Measurements from ENCODE around the gene TUBA1C. TPM values are rescaled to one million over a fixed set of nuclear protein-coding genes. Genes with fewer than 3 reads are reported as not detected.
"Not testable (repeated sequence)": the region's sequence is repeated elsewhere in the genome, so short reads cannot be mapped to it uniquely, and the experiment has no call there.

The TUBA1C gene
- total RNA-seq, 1 donor: 609 TPM

DNA sequence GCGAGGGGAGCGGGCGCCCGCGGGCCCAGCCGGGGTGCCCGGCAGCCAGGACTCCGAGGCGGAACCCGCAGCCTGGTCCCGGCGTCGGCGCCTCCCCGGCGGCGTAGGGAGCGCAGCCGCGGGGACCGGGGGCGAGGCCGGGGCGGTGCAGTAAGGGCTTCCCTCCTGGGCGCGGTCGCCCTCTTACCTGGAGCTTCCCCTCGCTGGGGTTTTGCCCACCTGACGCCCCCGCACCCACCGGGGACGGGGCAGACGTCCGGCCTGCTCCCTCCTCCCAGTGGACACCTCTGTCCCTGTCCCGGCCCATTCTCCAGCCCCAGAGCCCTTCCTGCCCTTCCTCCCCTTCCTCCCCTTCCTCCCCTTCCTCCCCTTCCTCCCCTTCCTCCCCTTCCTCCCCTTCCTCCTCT lies 413 bp upstream of the TUBA1C start:
- no peak for DNase-seq (ENCODE audit: low read depth)
- H3K4me3 ChIP-seq (ENCODE audit: low read depth, low read length): peak overlapping the region; percentile 85
- TF ChIP-seq, protein P1, sequence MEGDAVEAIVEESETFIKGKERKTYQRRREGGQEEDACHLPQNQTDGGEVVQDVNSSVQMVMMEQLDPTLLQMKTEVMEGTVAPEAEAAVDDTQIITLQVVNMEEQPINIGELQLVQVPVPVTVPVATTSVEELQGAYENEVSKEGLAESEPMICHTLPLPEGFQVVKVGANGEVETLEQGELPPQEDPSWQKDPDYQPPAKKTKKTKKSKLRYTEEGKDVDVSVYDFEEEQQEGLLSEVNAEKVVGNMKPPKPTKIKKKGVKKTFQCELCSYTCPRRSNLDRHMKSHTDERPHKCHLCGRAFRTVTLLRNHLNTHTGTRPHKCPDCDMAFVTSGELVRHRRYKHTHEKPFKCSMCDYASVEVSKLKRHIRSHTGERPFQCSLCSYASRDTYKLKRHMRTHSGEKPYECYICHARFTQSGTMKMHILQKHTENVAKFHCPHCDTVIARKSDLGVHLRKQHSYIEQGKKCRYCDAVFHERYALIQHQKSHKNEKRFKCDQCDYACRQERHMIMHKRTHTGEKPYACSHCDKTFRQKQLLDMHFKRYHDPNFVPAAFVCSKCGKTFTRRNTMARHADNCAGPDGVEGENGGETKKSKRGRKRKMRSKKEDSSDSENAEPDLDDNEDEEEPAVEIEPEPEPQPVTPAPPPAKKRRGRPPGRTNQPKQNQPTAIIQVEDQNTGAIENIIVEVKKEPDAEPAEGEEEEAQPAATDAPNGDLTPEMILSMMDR (IDR thresholded peaks at IDR 0.05; ENCODE audit: insufficient read depth, low read depth, low read length): no peak

DNA sequence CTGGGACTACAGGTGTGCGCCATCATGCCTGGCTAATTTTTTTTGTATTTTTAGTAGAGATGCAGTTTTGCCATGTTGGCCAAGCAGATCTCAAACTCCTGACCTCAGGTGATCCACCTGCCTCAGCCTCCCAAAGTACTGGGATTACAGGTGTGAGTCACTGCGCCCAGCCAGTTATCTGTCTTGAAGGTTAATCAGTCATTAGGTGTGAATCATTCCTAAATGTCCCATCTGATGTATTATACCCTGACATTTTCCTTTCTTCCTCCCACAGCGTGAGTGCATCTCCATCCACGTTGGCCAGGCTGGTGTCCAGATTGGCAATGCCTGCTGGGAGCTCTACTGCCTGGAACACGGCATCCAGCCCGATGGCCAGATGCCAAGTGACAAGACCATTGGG lies 4.3 kb downstream of the TUBA1C start:
- peak overlapping the region; percentile 85 for H3K4me3 ChIP-seq (ENCODE audit: low read depth, low read length)
- not testable (repeated sequence) for DNase-seq (ENCODE audit: low read depth)

DNA sequence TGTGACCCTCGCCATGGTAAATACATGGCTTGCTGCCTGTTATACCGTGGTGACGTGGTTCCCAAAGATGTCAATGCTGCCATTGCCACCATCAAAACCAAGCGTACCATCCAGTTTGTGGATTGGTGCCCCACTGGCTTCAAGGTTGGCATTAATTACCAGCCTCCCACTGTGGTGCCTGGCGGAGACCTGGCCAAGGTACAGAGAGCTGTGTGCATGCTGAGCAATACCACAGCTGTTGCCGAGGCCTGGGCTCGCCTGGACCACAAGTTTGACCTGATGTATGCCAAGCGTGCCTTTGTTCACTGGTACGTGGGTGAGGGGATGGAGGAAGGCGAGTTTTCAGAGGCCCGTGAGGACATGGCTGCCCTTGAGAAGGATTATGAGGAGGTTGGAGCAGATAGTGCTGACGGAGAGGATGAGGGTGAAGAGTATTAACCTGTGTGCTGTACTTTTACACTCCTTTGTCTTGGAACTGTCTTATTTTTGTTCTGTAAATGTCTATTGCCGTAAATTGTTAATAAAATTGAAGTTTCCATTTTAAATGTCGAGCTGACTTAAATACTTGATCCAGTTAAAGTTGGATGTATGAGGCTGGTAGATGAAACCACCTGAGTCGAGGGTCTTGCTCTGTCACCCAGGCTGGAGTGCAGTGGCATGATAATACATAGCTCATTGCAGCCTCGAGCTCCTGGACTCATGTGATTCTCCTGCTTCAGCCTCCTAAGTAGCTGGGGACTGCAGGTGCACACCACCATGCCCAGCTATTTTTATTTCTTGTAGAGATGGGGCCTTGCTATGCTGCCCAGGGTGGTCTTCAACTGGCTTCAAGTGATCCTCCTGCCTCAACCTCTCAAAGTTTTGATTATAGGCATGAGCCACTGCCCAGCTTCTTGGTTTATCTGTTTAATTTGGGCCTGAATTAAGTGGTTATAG lies 8.2 kb downstream of the TUBA1C start:
- TF ChIP-seq, protein P1 (IDR thresholded peaks at IDR 0.05; ENCODE audit: insufficient read depth, low read depth, low read length): no peak
- no peak for DNase-seq (ENCODE audit: low read depth)
- H3K4me3 ChIP-seq (ENCODE audit: low read depth, low read length): no peak overlapping the region

DNA sequence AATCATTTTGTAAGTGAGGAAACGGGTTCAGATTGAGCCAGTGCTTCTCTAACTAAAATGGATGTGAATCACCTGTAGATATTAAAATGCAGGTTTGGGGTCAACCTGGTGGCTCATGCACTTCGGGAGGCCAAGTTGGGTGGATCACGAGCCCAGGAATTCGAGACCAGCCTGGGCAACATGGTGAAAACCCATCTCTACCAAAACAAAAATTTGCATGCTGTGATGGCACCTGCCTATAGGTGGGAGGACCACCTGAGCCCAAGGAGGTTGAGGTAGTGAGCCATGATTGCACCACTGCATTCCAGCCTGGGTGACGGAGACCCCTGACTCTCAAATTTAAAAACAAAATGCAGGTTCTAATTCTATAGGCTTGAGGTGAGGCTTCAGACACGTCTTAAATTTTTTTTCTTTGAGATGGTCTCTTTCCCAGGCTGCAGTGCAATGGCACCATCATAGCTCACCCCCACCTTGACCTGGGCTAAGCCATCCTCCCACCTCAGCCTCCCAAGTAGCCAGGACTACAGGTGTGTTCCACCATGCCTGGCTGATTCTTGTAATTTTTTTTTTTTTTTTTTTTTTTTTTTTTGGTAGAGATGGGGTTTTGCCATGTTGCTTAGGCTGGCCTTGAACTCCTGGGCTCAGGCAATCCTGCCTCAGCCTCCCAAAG lies 9.0 kb downstream of the TUBA1C start:
- no peak for DNase-seq (ENCODE audit: low read depth)
- H3K4me3 ChIP-seq (ENCODE audit: low read depth, low read length): no peak overlapping the region
- TF ChIP-seq, protein P1 (IDR thresholded peaks at IDR 0.05; ENCODE audit: insufficient read depth, low read depth, low read length): no peak

DNA sequence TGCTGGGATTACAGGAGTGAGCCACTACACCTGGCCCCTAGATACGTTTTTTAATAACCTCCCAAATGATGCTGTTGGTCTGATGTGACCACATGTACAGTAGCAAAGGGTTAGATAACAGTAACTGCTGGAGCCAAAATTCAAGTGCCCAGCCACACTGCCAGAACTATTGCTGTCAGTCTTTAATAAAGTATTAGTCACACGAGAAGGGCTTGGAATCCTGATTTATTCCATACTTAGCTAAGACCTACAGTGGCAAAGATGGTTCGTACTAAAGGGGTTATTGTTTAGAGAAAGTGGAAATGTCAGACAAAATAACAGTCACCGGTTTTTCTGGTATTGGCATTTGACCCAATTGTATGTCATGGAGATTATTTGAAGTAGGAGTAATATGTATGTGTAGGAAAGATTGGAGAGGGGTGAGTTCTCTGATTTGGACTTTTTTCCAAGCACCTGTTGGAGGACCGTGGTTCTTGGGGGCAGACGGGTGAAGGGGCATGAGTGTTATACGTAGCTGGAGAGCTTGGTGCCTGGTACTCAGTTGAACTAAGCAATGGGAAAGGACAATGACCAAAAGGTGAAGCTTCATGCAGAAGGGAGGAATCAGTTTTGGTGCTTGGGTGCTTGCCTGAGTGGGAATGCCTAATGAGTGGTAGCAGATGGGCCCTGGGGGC lies 9.7 kb downstream of the TUBA1C start:
- TF ChIP-seq, protein P1 (IDR thresholded peaks at IDR 0.05; ENCODE audit: insufficient read depth, low read depth, low read length): no peak
- DNase-seq (ENCODE audit: low read depth): no peak
- no peak overlapping the region for H3K4me3 ChIP-seq (ENCODE audit: low read depth, low read length)

DNA sequence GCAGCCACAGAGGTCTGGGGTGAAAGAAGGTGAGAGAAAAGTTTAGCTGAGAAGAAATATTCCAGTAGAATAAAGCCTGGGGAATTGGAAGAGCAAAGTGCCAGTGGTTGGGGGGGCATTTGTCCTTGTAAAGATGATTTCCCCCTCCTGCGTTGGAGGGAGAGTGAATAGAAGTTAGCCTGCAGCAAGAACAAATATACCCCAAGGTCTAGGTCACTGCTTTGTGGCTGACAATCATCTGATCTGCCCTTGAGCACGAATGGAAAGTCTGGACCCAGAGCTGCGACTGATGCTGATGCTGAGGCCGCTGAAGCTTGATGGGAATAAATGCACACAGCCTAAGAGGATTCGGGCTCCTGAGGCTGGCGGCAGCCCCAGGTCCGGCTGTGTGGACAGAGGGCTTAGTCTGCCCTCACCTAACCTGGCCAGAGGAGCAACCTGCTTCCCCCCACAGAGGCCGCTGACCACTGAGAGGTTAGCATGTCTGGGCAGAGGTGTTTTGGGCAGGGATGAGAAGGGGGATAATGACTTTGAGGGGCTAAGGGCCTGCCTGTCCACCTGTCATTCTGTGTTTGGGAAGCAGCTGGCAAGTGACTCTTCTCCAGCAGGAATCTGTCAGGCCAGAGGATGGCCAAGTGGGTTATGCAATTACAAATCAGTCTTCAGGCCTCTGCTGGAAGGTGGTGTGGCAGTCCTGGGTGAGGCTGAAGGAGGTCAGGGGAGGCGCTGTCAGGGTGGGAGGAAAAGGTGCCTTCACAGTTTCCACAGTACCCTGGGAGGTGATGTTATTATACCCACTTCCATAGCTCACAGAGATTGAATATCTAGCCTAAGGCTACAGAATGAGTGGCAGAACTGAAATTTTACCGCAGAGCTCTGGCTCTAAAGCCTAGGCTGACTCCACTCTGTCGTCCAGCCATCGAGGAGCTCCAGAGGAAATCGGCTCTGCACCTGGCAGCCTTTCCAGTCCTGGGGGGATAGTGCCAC lies 11.7 kb downstream of the TUBA1C start:
- DNase-seq (ENCODE audit: low read depth): no peak
- no peak overlapping the region for H3K4me3 ChIP-seq (ENCODE audit: low read depth, low read length)
- TF ChIP-seq, protein P1 (IDR thresholded peaks at IDR 0.05; ENCODE audit: insufficient read depth, low read depth, low read length): no peak

Measured in fibroblast of villous mesenchyme (primary cell).